Thyroid gland (tissue), 4 donors: ENCODE measurements around the gene CRYBG2. TPM values are rescaled to one million over a fixed set of nuclear protein-coding genes. Genes with fewer than 3 reads are reported as not detected.

Source experiments
- DNase-seq, 2 donors: peaks; one replicate each; pipeline ENCODE4 v3.0.0-alpha.2; 2019
- H3K27ac ChIP-seq, 3 donors: fragments of 200-600 bp; sonication (generic); 1 replicate in 2 of 3; 2 replicates in 1 of 3; pipeline ENCODE4 v1.5.1; 2016 to 2019; ENCODE audit warnings: mild to moderate bottlenecking in 1 of 3, moderate library complexity in 1 of 3
- H3K27me3 ChIP-seq: fragments of 200-600 bp; sonication (generic); one replicate; pipeline ENCODE4 v1.5.1; 2019
- H3K36me3 ChIP-seq, 2 donors: fragments of 200-600 bp; sonication (generic); one replicate each; pipeline ENCODE4 v1.5.1; 2016 to 2019
- H3K4me1 ChIP-seq, 2 donors: fragments of 200-600 bp; sonication (generic); one replicate each; pipeline ENCODE4 v1.5.1; 2017 to 2019
- H3K4me3 ChIP-seq, 3 donors: fragments of 200-600 bp; sonication (generic); replicated peaks in 1 of 3; 1 replicate in 2 of 3; 2 replicates in 1 of 3; pipeline ENCODE4 v1.5.1; 2016; ENCODE audit warnings: mild to moderate bottlenecking in 1 of 3
- H3K9me3 ChIP-seq: fragments of 200-600 bp; sonication (generic); one replicate; pipeline ENCODE4 v1.5.1; 2017
- CTCF ChIP-seq, 6 experiments: fragments of 200-600 bp in 3 of 6; fragments of 450-650 bp in 3 of 6; sonication (generic) in 3 of 6; IDR thresholded peaks; one replicate each; pipeline ENCODE4 v1.5.1; 2016 to 2019; ENCODE audit warnings: antibody characterized with exemption in 6 of 6, mild to moderate bottlenecking in 2 of 6, inconsistent platforms in 1 of 6, moderate library complexity in 1 of 6
- POLR2A ChIP-seq, 2 donors: fragments of 450-650 bp; IDR thresholded peaks; one replicate each; pipeline ENCODE4 v1.6.1; 2017; ENCODE audit warnings: antibody characterized with exemption in 2 of 2, mild to moderate bottlenecking in 2 of 2, moderate library complexity in 1 of 2
- WGBS, 2 donors: methylation state at CpG; one replicate each; pipeline ENCODE4 v1.1.5; 2017; 5-methylcytosine and 5-hydroxymethylcytosine counted together
- intact Hi-C: fragments of 100-400 bp; cut with DNase I; formaldehyde crosslinking; loops from one replicate; pipeline ENCODE4 v1.15.1; 2023
- total RNA-seq, 4 donors: library from RNA; depleted of rRNA; stranded (reverse); fragments of >200 nt; gene quantifications; one replicate each; pipeline ENCODE4 v1.2.3, GENCODE V29; 2016

Gene CRYBG2
- total RNA-seq, 4 donors from 2014 or later, result not detected

- no peaks in the 10 kb centered on the region for H3K27me3 ChIP-seq
- intact Hi-C loops, result no loop called here
- H3K4me1 ChIP-seq, result no peaks in the 10 kb centered on the region
- H3K9me3 ChIP-seq, result no peaks in the 10 kb centered on the region
- no peak for TF ChIP-seq CTCF (IDR thresholded peaks at IDR 0.05)
- TF ChIP-seq POLR2A (IDR thresholded peaks at IDR 0.05), result no peak
- DNase-seq, result no peak
- H3K4me3 ChIP-seq, result no peak overlapping the region
- WGBS, 2 donors, result 71 to 77% methylated on average over 9 of the region's 10 CpGs
- no peak overlapping the region for H3K27ac ChIP-seq
- H3K36me3 ChIP-seq, result no peaks in the 10 kb centered on the region
Observed at GRCh38 chr1:26346274-26347033, 7.5 kb downstream of the CRYBG2 start.

GRCh38 chr1:26345718-26346117 lies 8.2 kb downstream of the CRYBG2 start:
- no peak overlapping the region for H3K27ac ChIP-seq
- intact Hi-C loops, result no loop called here
- H3K4me1 ChIP-seq, result no peaks in the 10 kb centered on the region
- H3K9me3 ChIP-seq, result no peaks in the 10 kb centered on the region
- DNase-seq, result no peak
- no peaks in the 10 kb centered on the region for H3K36me3 ChIP-seq
- TF ChIP-seq CTCF (IDR thresholded peaks at IDR 0.05), result no peak
- no peak for TF ChIP-seq POLR2A (IDR thresholded peaks at IDR 0.05)
- 69 to 76% methylated on average over 3 of the region's 15 CpGs for WGBS, 2 donors
- H3K4me3 ChIP-seq, result no peak overlapping the region
- no peaks in the 10 kb centered on the region for H3K27me3 ChIP-seq

- no peaks in the 10 kb centered on the region for H3K4me1 ChIP-seq
- no peak for DNase-seq
- no peak overlapping the region for H3K4me3 ChIP-seq
- no peaks in the 10 kb centered on the region for H3K9me3 ChIP-seq
- H3K36me3 ChIP-seq, result no peaks in the 10 kb centered on the region
- H3K27me3 ChIP-seq, result no peaks in the 10 kb centered on the region
- TF ChIP-seq CTCF (IDR thresholded peaks at IDR 0.05), result no peak
- no peak for TF ChIP-seq POLR2A (IDR thresholded peaks at IDR 0.05)
- intact Hi-C loops, result no loop called here
- 90 to 96% methylated on average over 14 to 15 of the region's 15 CpGs for WGBS, 2 donors
- no peak overlapping the region for H3K27ac ChIP-seq
Observed at GRCh38 chr1:26344147-26344920, 9.6 kb downstream of the CRYBG2 start.

GRCh38 chr1:26340047-26340481 lies 13.9 kb downstream of the CRYBG2 start:
- TF ChIP-seq POLR2A (IDR thresholded peaks at IDR 0.05) (no peak), CTCF (IDR thresholded peaks at IDR 0.05) (no peak)
- H3K27ac ChIP-seq, result no peak overlapping the region
- no peak for DNase-seq

GRCh38 chr1:26338670-26339069 lies 15.3 kb downstream of the CRYBG2 start:
- intact Hi-C loops, result no loop called here
- H3K4me3 ChIP-seq, result no peak overlapping the region
- no peak overlapping the region for H3K27ac ChIP-seq
- H3K36me3 ChIP-seq, result no peaks in the 10 kb centered on the region
- no peaks in the 10 kb centered on the region for H3K27me3 ChIP-seq
- 75 to 84% methylated on average over 1 of the region's 1 CpG for WGBS, 2 donors
- H3K9me3 ChIP-seq, result no peaks in the 10 kb centered on the region
- H3K4me1 ChIP-seq, result peaks cover 0 to 13% of the 10 kb centered on the region in 2 donors
- TF ChIP-seq CTCF (IDR thresholded peaks at IDR 0.05) (no peak), POLR2A (IDR thresholded peaks at IDR 0.05) (no peak)
- DNase-seq, result no peak

More at GRCh38 chr1:26340047-26340481, 13.9 kb downstream of the CRYBG2 start:
- Histone ChIP-seq H3K36me3 (no peaks in the 10 kb centered on the region), H3K9me3 (no peaks in the 10 kb centered on the region), H3K4me3 (no peak overlapping the region), H3K27me3 (no peaks in the 10 kb centered on the region), H3K4me1 (peaks cover 0 to 13% of the 10 kb centered on the region in 2 donors)
- 76 to 80% methylated on average over 4 of the region's 4 CpGs for WGBS, 2 donors
- intact Hi-C loops, result no loop called here
